Neuronal stem cell (in vitro differentiated cells): ENCODE results near the gene CCDC136.

Experiments used
- DNase-seq: peaks from one replicate; pipeline ENCODE4 v3.0.0-alpha.2; 2013; ENCODE audit warnings: low spot score
- H2AFZ ChIP-seq: one replicate; pipeline ENCODE4 v1.6.1; 2013; ENCODE audit warnings: mild to moderate bottlenecking, low read length, inconsistent platforms
- H2AK5ac ChIP-seq: 2 replicates; pipeline ENCODE4 v1.6.1; 2013; ENCODE audit warnings: low read depth, mild to moderate bottlenecking, inconsistent platforms, low read length, moderate library complexity, mixed read lengths
- H2BK120ac ChIP-seq: 2 replicates; pipeline ENCODE4 v1.6.1; 2013; ENCODE audit warnings: low read depth, mild to moderate bottlenecking, inconsistent platforms, low read length, moderate library complexity, mixed read lengths
- H2BK12ac ChIP-seq: one replicate; pipeline ENCODE4 v1.6.1; 2013; ENCODE audit warnings: low read length, inconsistent platforms
- H2BK15ac ChIP-seq: 2 replicates; pipeline ENCODE4 v1.6.1; 2013; ENCODE audit warnings: mild to moderate bottlenecking, low read length, inconsistent platforms, mixed read lengths
- H2BK5ac ChIP-seq: one replicate; pipeline ENCODE4 v1.6.1; 2013; ENCODE audit warnings: inconsistent platforms, mild to moderate bottlenecking, low read length, moderate library complexity
- H3K14ac ChIP-seq: one replicate; pipeline ENCODE4 v1.6.1; 2013; ENCODE audit warnings: low read length, inconsistent platforms
- H3K18ac ChIP-seq: 2 replicates; pipeline ENCODE4 v1.6.1; 2013; ENCODE audit warnings: low read length, inconsistent platforms
- H3K23ac ChIP-seq: 2 replicates; pipeline ENCODE4 v1.6.1; 2013; ENCODE audit warnings: low read depth, mild to moderate bottlenecking, mixed read lengths, low read length, inconsistent platforms; ENCODE audit not compliant: poor library complexity
- H3K27ac ChIP-seq: replicated peaks from 3 replicates; pipeline ENCODE4 v1.5.1; 2013; ENCODE audit warnings: low read length, inconsistent platforms
- H3K27me3 ChIP-seq, 3 experiments: 2 replicates each; pipeline ENCODE4 v1.6.1; 2013; ENCODE audit warnings: low read length in 3 of 3, mild to moderate bottlenecking in 2 of 3, inconsistent platforms in 1 of 3, low read depth in 1 of 3, mixed read lengths in 1 of 3, moderate library complexity in 1 of 3; ENCODE audit not compliant: control insufficient read depth in 3 of 3, insufficient read depth in 3 of 3
- H3K36me3 ChIP-seq, 2 donors: replicated peaks in 1 of 2; 2 replicates each; pipeline ENCODE4 v1.6.1; 2013; ENCODE audit warnings: low read length in 2 of 2; ENCODE audit not compliant: control insufficient read depth in 2 of 2, insufficient read depth in 2 of 2
- H3K4ac ChIP-seq: 2 replicates; pipeline ENCODE4 v1.6.1; 2013; ENCODE audit warnings: inconsistent platforms, mild to moderate bottlenecking, low read length, moderate library complexity
- H3K4me1 ChIP-seq, 2 donors: 1 replicate in 1 of 2; 2 replicates in 1 of 2; pipeline ENCODE4 v1.6.1; 2013; ENCODE audit warnings: low read length in 2 of 2, low read depth in 1 of 2; ENCODE audit not compliant: control insufficient read depth in 2 of 2, insufficient read depth in 1 of 2
- H3K4me2 ChIP-seq: one replicate; pipeline ENCODE4 v1.6.1; 2013; ENCODE audit warnings: mild to moderate bottlenecking, low read length, inconsistent platforms; ENCODE audit not compliant: insufficient read depth, poor library complexity, severe bottlenecking
- H3K4me3 ChIP-seq, 2 donors: 2 replicates each; pipeline ENCODE4 v1.5.1; 2013; ENCODE audit warnings: low read length in 2 of 2, mild to moderate bottlenecking in 2 of 2, inconsistent platforms in 1 of 2, moderate library complexity in 1 of 2
- H3K79me1 ChIP-seq: one replicate; pipeline ENCODE4 v1.6.1; 2013; ENCODE audit warnings: low read depth, mild to moderate bottlenecking, inconsistent platforms, low read length, moderate library complexity
- H3K9ac ChIP-seq: one replicate; pipeline ENCODE4 v1.6.1; 2013; ENCODE audit warnings: mild to moderate bottlenecking, low read depth, low read length, inconsistent platforms; ENCODE audit not compliant: poor library complexity
- H3K9me3 ChIP-seq, 2 donors: replicated peaks in 1 of 2; 2 replicates each; pipeline versions ENCODE3 to v1.6.1; 2013; ENCODE audit warnings: low read length in 2 of 2, mild to moderate bottlenecking in 2 of 2, inconsistent platforms in 1 of 2, low read depth in 1 of 2, mixed read lengths in 1 of 2, moderate library complexity in 1 of 2; ENCODE audit not compliant: control insufficient read depth in 2 of 2, insufficient read depth in 1 of 2
- H4K8ac ChIP-seq: one replicate; pipeline ENCODE4 v1.6.1; 2013; ENCODE audit warnings: low read depth, mild to moderate bottlenecking, inconsistent platforms, low read length, moderate library complexity
- H4K91ac ChIP-seq: one replicate; pipeline ENCODE4 v1.6.1; 2013; ENCODE audit warnings: low read length, low read depth, mild to moderate bottlenecking, inconsistent platforms; ENCODE audit not compliant: poor library complexity
- WGBS, 2 donors: extraction: QIAGEN DNeasy Blood & Tissue Kit; methylation state at CpG; one replicate each; pipeline ENCODE4 v1.1.7; 2013; ENCODE audit warnings: missing lambda C conversion rate in 2 of 2, mixed read lengths in 1 of 2; ENCODE audit not compliant: insufficient read length in 2 of 2, insufficient replicate concordance in 1 of 2; ENCODE audit errors: extremely low coverage in 2 of 2; 5-methylcytosine and 5-hydroxymethylcytosine counted together

Gene CCDC136

DNA sequence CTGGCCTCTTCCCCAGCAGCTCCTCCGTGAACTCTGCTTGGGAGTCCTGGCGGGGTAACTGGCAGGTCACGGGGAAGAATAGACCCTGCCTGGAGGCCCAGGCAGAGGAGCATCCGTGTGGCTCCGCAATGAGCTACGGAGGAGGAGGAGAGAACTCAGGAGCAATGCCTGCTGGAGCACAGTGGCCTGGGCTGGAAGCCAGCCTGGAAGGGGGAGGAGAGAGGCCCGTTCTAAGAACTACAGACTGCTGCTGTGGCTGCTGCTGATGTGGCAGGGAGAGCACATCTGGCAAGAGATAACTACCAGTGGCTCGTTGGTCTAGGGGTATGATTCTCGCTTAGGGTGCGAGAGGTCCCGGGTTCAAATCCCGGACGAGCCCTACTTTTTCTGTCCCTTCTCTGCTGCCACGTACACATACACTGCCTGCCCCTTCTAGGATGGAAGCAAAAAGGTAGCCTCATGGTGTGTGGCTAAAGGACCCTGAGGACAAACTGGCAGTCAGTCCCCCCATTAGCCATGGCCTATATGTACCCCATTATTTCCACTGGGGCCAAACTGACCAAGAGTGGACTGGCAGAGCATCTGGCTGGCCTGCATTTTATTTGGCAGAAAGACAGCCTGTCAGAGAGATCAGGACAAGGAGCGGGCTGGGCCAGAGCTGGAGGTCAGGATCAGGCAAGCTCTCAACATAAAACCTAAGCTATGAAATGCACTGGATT, 8.5 kb upstream of the CCDC136 start:
- no peak for DNase-seq

DNA sequence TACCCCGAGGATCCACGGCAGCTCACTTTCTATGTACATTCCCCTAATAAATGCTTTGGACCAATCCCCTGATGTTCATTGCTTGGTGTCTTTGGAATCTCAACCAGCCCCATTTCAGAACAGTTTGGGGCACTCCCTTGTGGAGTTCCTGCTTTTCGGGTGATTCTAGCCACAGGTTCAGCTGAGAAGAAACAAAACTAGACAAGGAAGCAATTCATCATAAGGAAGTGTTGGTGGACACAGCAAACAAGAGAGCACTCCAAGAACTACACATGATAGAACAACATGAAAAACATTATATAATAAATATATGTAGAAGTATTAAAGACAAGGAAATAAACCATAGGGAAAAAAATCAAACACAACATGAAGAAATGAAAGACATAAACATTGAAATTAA, 6.0 kb upstream of the CCDC136 start:
- Histone ChIP-seq H4K8ac (no peak overlapping the region), H2AK5ac (no peak overlapping the region), H2BK15ac (no peak overlapping the region), H3K14ac (no peak overlapping the region), H3K4me2 (no peak overlapping the region), H2BK120ac (no peak overlapping the region), H3K36me3 (no peaks in the 10 kb centered on the region), H3K4ac (no peak overlapping the region), H2BK5ac (no peak overlapping the region), H2BK12ac (no peak overlapping the region), H3K4me3 (no peak overlapping the region), H3K79me1 (no peaks in the 10 kb centered on the region), H3K27me3 (peaks cover 0 to 2% (median 0%) of the 10 kb centered on the region in 3 experiments), H3K27ac (no peak overlapping the region), H3K9me3 (no peaks in the 10 kb centered on the region), H4K91ac (no peak overlapping the region), H2AFZ (no peak overlapping the region), H3K4me1 (peaks cover 3 to 4% of the 10 kb centered on the region in 2 donors), H3K9ac (no peak overlapping the region), H3K23ac (no peak overlapping the region), H3K18ac (no peak overlapping the region)
- no CpG with 5 or more reads among the region's 3 CpGs for WGBS, 2 donors
- no peak for DNase-seq

More for the DNA sequence above, 8.5 kb upstream of the CCDC136 start:
- H3K4ac ChIP-seq = no peak overlapping the region
- peak overlapping the region in 1 of 2 donors; percentile 33 for H3K4me3 ChIP-seq
- no peaks in the 10 kb centered on the region for H3K9me3 ChIP-seq
- H3K9ac ChIP-seq = no peak overlapping the region
- no peak overlapping the region for H2BK15ac ChIP-seq
- H3K18ac ChIP-seq = peak overlapping the region; percentile 39
- no peak overlapping the region for H2AK5ac ChIP-seq
- H3K27ac ChIP-seq = no peak overlapping the region
- no peak overlapping the region for H3K4me2 ChIP-seq
- H4K8ac ChIP-seq = no peak overlapping the region
- peak overlapping the region; percentile 20 for H3K23ac ChIP-seq
- H2AFZ ChIP-seq = peak overlapping the region; percentile 58
- peaks cover 0 to 2% of the 10 kb centered on the region in 2 donors for H3K4me1 ChIP-seq
- H3K36me3 ChIP-seq = no peaks in the 10 kb centered on the region
- no peak overlapping the region for H2BK12ac ChIP-seq
- no peaks in the 10 kb centered on the region for H3K79me1 ChIP-seq
- H3K27me3 ChIP-seq = peaks cover 0 to 2% (median 0%) of the 10 kb centered on the region in 3 experiments
- no peak overlapping the region for H2BK5ac ChIP-seq
- H2BK120ac ChIP-seq = no peak overlapping the region
- WGBS, 2 donors = no CpG with 5 or more reads among the region's 15 CpGs
- H3K14ac ChIP-seq = no peak overlapping the region
- no peak overlapping the region for H4K91ac ChIP-seq

DNA sequence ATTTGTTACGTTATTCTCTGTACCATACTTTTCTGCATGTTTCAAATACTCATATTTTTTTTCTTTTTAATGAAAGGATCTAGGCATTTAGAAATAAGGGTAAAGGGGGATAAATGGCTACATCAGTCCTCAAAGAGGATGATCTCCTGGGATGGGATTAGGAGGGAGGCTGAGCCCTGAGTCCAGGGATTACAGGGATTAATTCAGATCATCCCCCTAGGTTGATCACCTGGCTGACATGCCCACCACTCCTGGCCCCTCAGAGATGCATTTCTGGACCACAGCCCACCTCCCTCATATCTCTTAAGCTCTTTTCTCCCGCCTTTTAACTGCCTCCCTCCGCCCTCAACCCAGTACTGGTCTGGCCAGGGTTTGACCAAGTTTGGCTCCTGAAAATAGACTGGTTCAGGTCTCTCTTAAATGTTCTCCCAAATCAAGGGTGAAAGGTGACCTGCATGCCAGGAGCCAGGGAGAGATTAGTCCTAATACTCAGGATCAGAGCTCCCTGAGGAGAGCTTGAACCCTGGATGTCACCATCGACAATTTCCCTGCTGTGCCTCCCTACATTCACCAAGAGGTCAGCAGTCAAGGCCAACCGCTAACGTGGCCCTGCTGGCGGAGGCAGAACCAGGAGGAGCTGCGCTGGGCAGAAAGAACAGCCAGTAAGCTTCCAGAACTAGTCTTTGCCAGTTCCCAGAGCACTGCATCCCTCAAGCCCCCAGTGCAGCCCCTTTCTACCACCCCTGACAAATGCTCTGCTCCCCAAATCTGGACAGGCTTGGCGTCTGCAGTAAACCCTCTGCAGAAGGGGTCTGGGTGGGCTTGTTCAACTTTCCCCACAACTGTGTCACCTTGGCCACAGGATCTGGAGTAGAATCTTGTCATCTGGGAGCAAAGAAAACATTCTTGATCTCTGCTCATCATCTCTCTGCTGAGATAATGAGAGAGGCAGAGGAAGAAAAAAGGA, 3.0 kb upstream of the CCDC136 start:
- DNase-seq = no peak
- WGBS, 2 donors = no CpG with 5 or more reads among the region's 9 CpGs

More for the DNA sequence above, 3.0 kb upstream of the CCDC136 start:
- peaks cover 5% of the 10 kb centered on the region for H3K79me1 ChIP-seq
- no peak overlapping the region for H2AK5ac ChIP-seq
- no peak overlapping the region for H2BK15ac ChIP-seq
- no peak overlapping the region for H3K4me2 ChIP-seq
- peak overlapping the region; percentile 83 for H2BK5ac ChIP-seq
- H2BK120ac ChIP-seq = no peak overlapping the region
- peaks cover 0 to 2% (median 0%) of the 10 kb centered on the region in 3 experiments for H3K27me3 ChIP-seq
- H4K8ac ChIP-seq = no peak overlapping the region
- H3K9me3 ChIP-seq = no peaks in the 10 kb centered on the region
- H3K4me3 ChIP-seq = no peak overlapping the region
- H3K4ac ChIP-seq = no peak overlapping the region
- peaks cover 7 to 10% of the 10 kb centered on the region in 2 donors for H3K4me1 ChIP-seq
- no peak overlapping the region for H3K27ac ChIP-seq
- no peak overlapping the region for H2BK12ac ChIP-seq
- H3K18ac ChIP-seq = no peak overlapping the region
- H4K91ac ChIP-seq = no peak overlapping the region
- H3K23ac ChIP-seq = no peak overlapping the region
- no peaks in the 10 kb centered on the region for H3K36me3 ChIP-seq
- no peak overlapping the region for H3K9ac ChIP-seq
- H2AFZ ChIP-seq = no peak overlapping the region
- no peak overlapping the region for H3K14ac ChIP-seq
